Peyer's patch (tissue), 4 donors: Measurements from ENCODE around the gene ZNF385D.
"Not testable (repeated sequence)": the region's sequence is repeated elsewhere in the genome, so short reads cannot be mapped to it uniquely, and the experiment has no call there.

Experiments used
- CTCF ChIP-seq, 6 experiments: fragments of 450-650 bp in 4 of 6; fragments of 200-600 bp in 2 of 6; sonication (generic) in 1 of 6; IDR thresholded peaks; one replicate each; pipeline ENCODE4 v1.5.1; 2017 to 2019; ENCODE audit warnings: antibody characterized with exemption in 6 of 6, mild to moderate bottlenecking in 3 of 6, moderate library complexity in 1 of 6
- POLR2A ChIP-seq, 2 donors: fragments of 450-650 bp; IDR thresholded peaks; one replicate each; pipeline ENCODE4 v1.5.1; 2017; ENCODE audit warnings: antibody characterized with exemption in 2 of 2, mild to moderate bottlenecking in 2 of 2, moderate library complexity in 2 of 2

GRCh38 chr3:21486024-21486935 lies 264.7 kb downstream of the ZNF385D start:
- TF ChIP-seq POLR2A, CTCF (IDR thresholded peaks at IDR 0.05): not testable (repeated sequence)
